Immature natural killer cell (primary cell): ENCODE data around the gene CACNA2D1. TPM values are rescaled to one million over a fixed set of nuclear protein-coding genes. Genes with fewer than 3 reads are reported as not detected.

Experiments used
- DNase-seq, 3 donors: peaks; one replicate each; pipeline ENCODE4 v3.0.0; 2022; ENCODE audit warnings: mixed read lengths in 1 of 3
- H3K27ac Mint-ChIP-seq, 6 donors: one replicate each; pipeline ENCODE4 v1.8.0; 2020; ENCODE audit warnings: mixed read lengths in 6 of 6, mild to moderate bottlenecking in 5 of 6, inconsistent platforms in 4 of 6, moderate library complexity in 3 of 6
- H3K27me3 Mint-ChIP-seq, 3 donors: one replicate each; pipeline ENCODE4 v1.8.0; 2020 to 2021; ENCODE audit warnings: low read depth in 3 of 3, mild to moderate bottlenecking in 3 of 3, mixed read lengths in 3 of 3, moderate library complexity in 3 of 3, inconsistent platforms in 1 of 3
- H3K36me3 Mint-ChIP-seq, 3 donors: one replicate each; pipeline ENCODE4 v1.8.0; 2020; ENCODE audit warnings: mixed read lengths in 3 of 3, inconsistent platforms in 2 of 3, mild to moderate bottlenecking in 2 of 3
- H3K4me1 Mint-ChIP-seq, 2 donors: one replicate each; pipeline ENCODE4 v1.8.0; 2020; ENCODE audit warnings: inconsistent platforms in 2 of 2, mild to moderate bottlenecking in 2 of 2, mixed read lengths in 2 of 2, moderate library complexity in 1 of 2
- H3K4me3 Mint-ChIP-seq, 5 donors: one replicate each; pipeline ENCODE4 v1.8.0; 2020; ENCODE audit warnings: mild to moderate bottlenecking in 5 of 5, mixed read lengths in 5 of 5, inconsistent platforms in 3 of 5, moderate library complexity in 3 of 5
- H3K9me3 Mint-ChIP-seq, 6 donors: one replicate each; pipeline ENCODE4 v1.8.0; 2020; ENCODE audit warnings: mild to moderate bottlenecking in 6 of 6, mixed read lengths in 6 of 6, inconsistent platforms in 4 of 6, moderate library complexity in 3 of 6
- polyA plus RNA-seq, 3 donors: library from polyadenylated mRNA; unstranded; fragments of 300-500 nt; fragmentation: Illumina TruSeq; gene quantifications; one replicate each; pipeline ENCODE4 v1.2.3, GENCODE V29; 2021

The CACNA2D1 gene
- polyA plus RNA-seq, 3 donors from 2014 or later, result not detected

DNA sequence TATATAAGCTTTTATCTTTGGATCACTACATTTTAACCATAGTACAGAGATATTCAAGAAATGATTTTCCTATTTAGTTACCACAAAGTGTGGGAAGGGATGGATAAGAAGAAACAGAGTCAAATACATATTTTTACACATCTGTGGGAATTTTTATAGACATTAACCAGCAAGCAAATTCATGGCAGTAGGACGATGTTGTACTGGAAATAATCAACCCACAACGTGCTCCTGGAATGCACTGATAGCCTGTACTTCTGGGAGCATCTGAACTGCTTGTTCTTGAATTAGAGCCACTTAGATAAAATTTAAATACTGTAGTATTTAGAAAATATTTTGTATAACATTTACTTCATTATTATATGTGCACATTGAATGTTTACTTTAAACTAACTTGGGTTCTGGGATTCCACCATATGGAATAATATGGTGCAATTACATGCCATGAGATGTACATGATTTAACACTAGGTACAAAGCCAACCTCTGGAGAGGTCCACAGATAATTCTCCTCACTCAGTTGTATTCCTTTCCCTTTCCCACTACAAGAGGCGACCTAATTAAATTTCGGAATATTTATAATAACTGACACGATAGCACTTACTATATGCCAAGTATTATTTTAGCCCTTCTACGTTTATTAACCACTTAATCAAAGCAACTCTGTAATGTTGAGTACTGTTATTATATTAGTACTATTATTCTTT lies 508.8 kb downstream of the CACNA2D1 start:
- H3K27ac Mint-ChIP-seq, result no peak overlapping the region
- H3K27me3 Mint-ChIP-seq, result peaks cover 0 to 5% (median 1%) of the 10 kb centered on the region in 3 donors
- DNase-seq, result no peak
- H3K36me3 Mint-ChIP-seq, result no peaks in the 10 kb centered on the region
- H3K9me3 Mint-ChIP-seq, result peaks cover 4 to 38% (median 8%) of the 10 kb centered on the region in 6 donors
- H3K4me3 Mint-ChIP-seq, result no peak overlapping the region
- H3K4me1 Mint-ChIP-seq, result peaks cover 0 to 8% of the 10 kb centered on the region in 2 donors

DNA sequence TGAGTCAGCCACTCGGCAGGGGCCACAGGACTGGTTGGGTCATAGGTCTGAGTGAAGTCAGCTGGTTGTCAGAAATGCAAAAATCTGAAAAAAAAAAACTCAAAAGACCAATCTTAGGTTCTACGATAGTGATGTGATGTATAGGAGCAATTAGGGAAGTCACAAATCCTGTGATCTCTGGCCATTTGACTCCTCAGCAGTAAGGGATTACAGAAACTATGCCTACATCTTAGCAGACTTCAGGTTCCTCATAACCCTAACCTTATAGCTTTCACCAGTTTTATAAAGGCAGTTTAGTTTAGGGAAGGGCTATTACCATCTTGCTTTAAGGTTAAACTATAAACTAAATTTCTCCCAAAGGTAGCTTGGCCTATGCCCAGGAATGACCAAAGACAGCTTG lies 510.6 kb downstream of the CACNA2D1 start:
- DNase-seq, result no peak
- H3K4me3 Mint-ChIP-seq, result no peak overlapping the region
- no peaks in the 10 kb centered on the region for H3K36me3 Mint-ChIP-seq
- H3K4me1 Mint-ChIP-seq, result no peaks in the 10 kb centered on the region
- peaks cover 4 to 29% (median 8%) of the 10 kb centered on the region in 6 donors for H3K9me3 Mint-ChIP-seq
- H3K27ac Mint-ChIP-seq, result no peak overlapping the region
- peaks cover 0 to 5% (median 0%) of the 10 kb centered on the region in 3 donors for H3K27me3 Mint-ChIP-seq

- no peaks in the 10 kb centered on the region for H3K4me1 Mint-ChIP-seq
- H3K9me3 Mint-ChIP-seq, result peaks cover 0 to 40% (median 8%) of the 10 kb centered on the region in 6 donors
- H3K36me3 Mint-ChIP-seq, result no peaks in the 10 kb centered on the region
- H3K27ac Mint-ChIP-seq, result no peak overlapping the region
- H3K27me3 Mint-ChIP-seq, result peaks cover 0 to 7% (median 0%) of the 10 kb centered on the region in 3 donors
- no peak for DNase-seq
- H3K4me3 Mint-ChIP-seq, result no peak overlapping the region
Measured at GRCh38 chr7:81929386-81929785, 514.2 kb downstream of the CACNA2D1 start.

GRCh38 chr7:81926154-81926553 lies 517.4 kb downstream of the CACNA2D1 start:
- no peaks in the 10 kb centered on the region for H3K36me3 Mint-ChIP-seq
- no peaks in the 10 kb centered on the region for H3K4me1 Mint-ChIP-seq
- no peak overlapping the region for H3K27ac Mint-ChIP-seq
- H3K27me3 Mint-ChIP-seq, result peaks cover 0 to 2% (median 0%) of the 10 kb centered on the region in 3 donors
- peaks cover 3 to 44% (median 6%) of the 10 kb centered on the region in 6 donors for H3K9me3 Mint-ChIP-seq
- H3K4me3 Mint-ChIP-seq, result no peak overlapping the region
- no peak for DNase-seq

DNA sequence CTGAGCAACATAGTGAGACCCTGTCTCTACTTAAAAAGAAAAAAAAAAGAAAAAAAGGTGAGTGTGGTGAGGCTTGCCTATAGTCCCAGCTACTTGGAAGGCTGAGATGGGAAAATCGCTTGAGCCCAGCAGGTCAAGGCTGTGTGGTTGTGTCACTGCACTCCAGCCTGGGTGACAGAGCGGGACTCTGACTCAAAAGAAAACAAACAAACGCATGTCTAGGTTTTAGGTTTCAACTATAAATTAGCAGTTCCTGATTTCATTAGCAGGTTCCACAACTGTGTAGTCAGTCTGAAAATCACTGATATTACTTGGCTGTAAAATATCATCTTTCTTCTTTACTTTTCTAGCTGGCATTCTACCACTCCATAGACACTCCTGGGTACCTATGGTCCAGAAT lies 518.0 kb downstream of the CACNA2D1 start:
- DNase-seq, result no peak
- Mint-ChIP-seq H3K36me3 (no peaks in the 10 kb centered on the region), H3K4me3 (no peak overlapping the region), H3K27ac (no peak overlapping the region), H3K9me3 (peaks cover 0 to 41% (median 4%) of the 10 kb centered on the region in 6 donors), H3K4me1 (no peaks in the 10 kb centered on the region), H3K27me3 (peaks cover 0 to 2% (median 0%) of the 10 kb centered on the region in 3 donors)

DNA sequence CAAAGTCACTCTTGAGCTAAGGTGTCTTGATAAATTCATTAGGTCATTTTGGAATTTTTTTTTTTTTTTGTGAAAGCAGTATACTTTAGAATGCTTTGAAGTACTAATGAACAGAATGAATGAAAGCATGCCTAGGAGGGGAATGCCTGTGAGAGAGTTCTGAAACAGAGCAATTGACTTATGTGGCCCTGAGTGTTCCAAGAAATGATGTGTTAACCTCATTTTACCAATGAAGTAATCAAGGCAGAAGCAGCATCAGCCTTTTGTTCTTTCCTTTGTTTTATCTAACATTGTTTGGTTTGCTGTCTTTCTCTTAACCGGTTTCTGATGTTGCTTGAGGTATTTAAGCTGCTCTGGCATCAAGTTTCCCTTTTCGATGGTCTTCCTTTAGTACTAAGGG lies 519.1 kb downstream of the CACNA2D1 start:
- Mint-ChIP-seq H3K4me1 (no peaks in the 10 kb centered on the region), H3K36me3 (no peaks in the 10 kb centered on the region), H3K4me3 (no peak overlapping the region), H3K27me3 (peaks cover 0 to 2% (median 0%) of the 10 kb centered on the region in 3 donors), H3K9me3 (peaks cover 2 to 39% (median 4%) of the 10 kb centered on the region in 6 donors), H3K27ac (no peak overlapping the region)
- DNase-seq, result no peak

DNA sequence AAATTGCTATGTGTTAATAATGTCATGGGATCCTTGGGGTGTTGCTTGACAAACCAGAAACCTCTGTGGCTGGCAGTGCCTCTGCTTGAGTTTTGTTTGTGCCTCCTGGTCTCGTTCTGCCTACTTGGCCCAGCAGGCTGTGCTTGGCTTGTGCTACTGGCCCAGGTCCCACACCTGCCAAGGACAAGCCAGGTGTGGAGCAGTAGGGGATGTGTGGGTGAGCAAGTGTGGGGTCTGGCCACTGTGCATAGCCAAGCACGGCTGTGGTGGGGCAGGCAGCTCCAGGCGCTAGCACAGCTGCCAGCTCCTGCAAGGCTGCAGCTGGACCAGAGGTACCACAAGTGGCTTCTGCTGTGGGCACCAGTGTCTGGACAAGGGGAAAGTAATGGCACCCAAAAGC lies 524.1 kb downstream of the CACNA2D1 start:
- no peak overlapping the region for H3K27ac Mint-ChIP-seq
- peaks cover 11 to 58% (median 16%) of the 10 kb centered on the region in 6 donors for H3K9me3 Mint-ChIP-seq
- no peak overlapping the region for H3K4me3 Mint-ChIP-seq
- H3K4me1 Mint-ChIP-seq, result no peaks in the 10 kb centered on the region
- peaks cover 0 to 2% (median 0%) of the 10 kb centered on the region in 3 donors for H3K27me3 Mint-ChIP-seq
- H3K36me3 Mint-ChIP-seq, result no peaks in the 10 kb centered on the region
- no peak for DNase-seq

- H3K9me3 Mint-ChIP-seq, result peaks cover 2 to 50% (median 17%) of the 10 kb centered on the region in 6 donors
Measured at GRCh38 chr7:81908220-81908619, 535.4 kb downstream of the CACNA2D1 start.

GRCh38 chr7:81903115-81903514 lies 540.5 kb downstream of the CACNA2D1 start:
- Mint-ChIP-seq H3K9me3 (peaks cover 6 to 64% (median 32%) of the 10 kb centered on the region in 6 donors), H3K36me3 (peaks cover 0 to 3% (median 2%) of the 10 kb centered on the region in 3 donors), H3K27ac (no peak overlapping the region), H3K4me1 (no peaks in the 10 kb centered on the region), H3K4me3 (no peak overlapping the region), H3K27me3 (peaks cover 0 to 2% (median 1%) of the 10 kb centered on the region in 3 donors)
- no peak for DNase-seq

More at GRCh38 chr7:81908220-81908619, 535.4 kb downstream of the CACNA2D1 start:
- no peak overlapping the region for H3K4me3 Mint-ChIP-seq
- H3K27me3 Mint-ChIP-seq, result peaks cover 0 to 2% (median 0%) of the 10 kb centered on the region in 3 donors
- no peak overlapping the region for H3K27ac Mint-ChIP-seq
- H3K36me3 Mint-ChIP-seq, result peaks cover 0 to 3% (median 2%) of the 10 kb centered on the region in 3 donors
- DNase-seq, result no peak
- H3K4me1 Mint-ChIP-seq, result no peaks in the 10 kb centered on the region

DNA sequence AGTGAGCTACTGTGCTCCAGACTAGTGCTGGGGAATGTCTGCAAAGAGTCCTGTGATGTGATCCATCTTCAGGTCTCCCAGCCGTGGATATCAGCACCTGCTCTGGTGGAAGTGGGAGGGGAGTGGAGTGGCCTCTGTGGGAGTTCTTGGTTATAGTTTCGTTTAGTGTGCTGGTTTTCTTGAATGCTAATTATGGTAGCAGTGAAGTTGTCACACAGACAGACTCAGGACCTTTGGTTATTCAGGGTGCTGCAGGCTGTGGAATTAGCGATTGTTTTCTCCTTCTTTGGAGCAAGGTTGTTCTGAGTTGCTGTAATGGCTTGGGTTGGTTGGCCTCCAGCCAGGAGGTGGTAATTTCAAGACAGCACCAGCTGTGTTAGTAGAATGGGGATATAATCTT lies 541.0 kb downstream of the CACNA2D1 start:
- H3K27ac Mint-ChIP-seq, result no peak overlapping the region
- peaks cover 0 to 3% (median 2%) of the 10 kb centered on the region in 3 donors for H3K36me3 Mint-ChIP-seq
- DNase-seq, result no peak
- H3K4me1 Mint-ChIP-seq, result no peaks in the 10 kb centered on the region
- H3K4me3 Mint-ChIP-seq, result no peak overlapping the region
- peaks cover 0 to 2% (median 1%) of the 10 kb centered on the region in 3 donors for H3K27me3 Mint-ChIP-seq
- H3K9me3 Mint-ChIP-seq, result peaks cover 9 to 63% (median 35%) of the 10 kb centered on the region in 6 donors
